ENCODE measurements around the gene STARD10.

The STARD10 gene

DNA sequence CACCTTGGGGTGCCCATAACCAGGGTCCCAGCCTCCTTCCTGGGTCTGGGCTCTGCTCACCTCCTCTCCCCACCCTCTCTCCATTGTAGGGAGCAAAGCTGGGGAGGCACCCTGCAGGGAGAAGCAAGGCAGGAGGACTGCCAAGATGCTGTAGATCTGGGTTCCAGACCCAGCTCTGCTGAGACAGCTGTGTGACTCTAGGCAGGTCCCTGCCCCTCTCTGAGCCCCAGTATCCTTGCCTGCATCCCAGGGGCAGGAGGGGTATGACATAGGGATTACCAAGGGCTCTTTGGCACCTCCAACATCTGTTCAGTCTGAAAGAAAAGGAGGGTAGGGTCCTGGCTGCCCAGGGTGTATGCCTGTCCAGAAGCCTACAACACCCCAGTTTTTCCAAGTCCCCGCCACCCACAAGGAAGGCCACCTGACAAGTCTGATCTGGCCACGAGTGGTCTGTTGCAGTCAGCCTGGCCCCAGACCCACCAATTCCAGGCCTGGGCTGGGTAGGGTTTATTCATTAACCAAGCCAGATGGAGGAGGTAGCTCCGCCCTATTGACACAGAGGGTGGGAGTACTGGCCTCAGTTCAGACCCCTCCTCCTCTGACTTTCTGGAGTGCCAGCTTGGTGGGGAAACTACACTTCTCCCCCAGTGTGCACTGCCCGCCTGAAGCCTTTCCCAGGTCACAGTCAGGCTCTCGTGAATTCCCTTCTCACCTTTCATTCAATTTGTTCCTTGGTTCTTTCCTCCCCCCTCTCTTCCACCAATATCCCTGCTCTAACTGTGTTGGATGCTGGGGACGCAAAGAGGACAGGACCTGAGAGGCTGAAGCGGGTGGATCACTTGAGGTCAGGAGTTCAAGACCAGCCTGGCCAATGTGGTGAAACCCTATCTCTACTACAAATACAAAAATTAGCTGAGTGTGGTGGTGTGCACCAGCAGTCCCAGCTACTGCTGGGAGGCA, 15.0 kb downstream of the STARD10 start:
- no peak for DNase-seq

GRCh38 chr11:72777755-72778278, 16.0 kb downstream of the STARD10 start:
- DNase-seq, result no peak

DNA sequence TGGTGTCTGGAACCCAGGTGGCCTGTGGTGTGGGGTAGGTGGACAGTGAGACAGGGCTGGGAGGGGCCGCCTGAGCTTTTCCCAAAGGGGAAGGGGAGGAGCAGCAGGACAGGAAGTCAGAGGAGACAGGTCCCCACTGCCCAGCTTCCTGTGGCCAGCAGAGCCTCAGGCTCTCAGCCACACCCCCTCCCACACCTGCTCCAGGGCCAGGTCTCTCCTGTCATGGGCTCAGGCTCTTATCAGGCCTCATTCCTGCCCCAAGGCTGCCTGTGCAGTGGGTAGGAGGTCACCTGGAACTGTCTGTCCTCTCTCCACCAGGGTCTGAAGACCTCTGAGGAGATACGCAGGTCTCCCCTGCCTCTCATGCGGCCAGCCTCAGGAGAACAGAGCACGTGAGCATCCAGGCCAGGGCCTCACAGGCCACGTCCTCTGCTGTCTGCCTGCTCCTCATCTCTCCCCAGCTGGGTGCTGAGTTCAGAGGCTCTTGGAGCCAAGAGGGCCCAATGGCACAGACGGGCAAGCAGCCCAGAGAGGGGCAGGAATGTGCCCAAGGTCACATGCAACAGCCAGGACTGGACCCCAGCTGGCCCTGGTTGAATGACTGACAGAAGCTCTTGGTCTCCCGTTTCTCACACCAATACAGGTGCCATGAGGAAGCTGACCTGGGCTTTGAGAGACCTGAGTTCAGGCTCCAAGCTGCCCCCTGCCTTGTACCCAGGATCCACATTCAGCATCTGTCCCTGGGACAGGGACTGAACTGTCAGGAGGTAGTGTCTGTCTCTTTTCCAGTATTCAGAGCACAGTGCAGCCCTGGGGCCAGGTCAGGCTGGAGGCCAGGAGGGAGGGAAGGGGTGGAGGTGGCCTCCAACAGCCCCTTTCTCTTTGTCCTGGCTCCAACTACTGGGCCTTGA, 16.7 kb downstream of the STARD10 start:
- no peak for DNase-seq

DNA sequence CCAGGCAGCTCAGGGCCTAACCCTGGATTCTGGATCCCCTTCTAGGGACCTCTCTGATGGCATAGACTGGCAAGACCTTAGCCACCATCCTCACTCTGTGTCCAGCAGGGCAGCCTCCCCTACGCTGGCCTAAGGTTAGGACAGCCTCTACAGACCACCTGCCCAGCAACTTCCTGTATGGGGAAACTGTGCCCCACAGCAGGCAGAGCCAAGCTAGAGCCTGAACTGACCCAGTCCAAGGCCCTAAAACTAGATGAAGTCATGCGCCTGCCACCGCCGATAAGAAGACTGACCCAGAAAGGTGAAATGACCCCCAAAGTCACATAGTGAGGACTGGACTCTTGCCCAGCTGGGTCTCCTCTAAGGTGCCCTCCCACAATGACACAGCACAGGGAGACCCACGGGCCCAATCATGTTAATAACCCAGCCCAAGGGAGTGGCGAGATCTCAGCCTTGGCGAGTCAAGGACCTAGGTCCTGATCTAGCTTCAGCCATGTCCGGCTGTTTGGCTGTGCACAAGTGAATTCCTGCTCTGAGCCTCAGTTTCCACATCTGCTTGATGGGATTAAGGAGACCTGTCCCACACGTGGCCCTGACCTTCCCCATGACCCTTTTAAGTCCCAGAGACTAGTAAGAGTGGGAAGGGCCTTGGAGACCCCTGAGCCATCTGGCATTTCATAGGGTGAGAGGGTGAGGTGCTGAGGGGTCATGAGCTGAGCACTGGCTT, 17.6 kb downstream of the STARD10 start:
- no peak for DNase-seq

DNA sequence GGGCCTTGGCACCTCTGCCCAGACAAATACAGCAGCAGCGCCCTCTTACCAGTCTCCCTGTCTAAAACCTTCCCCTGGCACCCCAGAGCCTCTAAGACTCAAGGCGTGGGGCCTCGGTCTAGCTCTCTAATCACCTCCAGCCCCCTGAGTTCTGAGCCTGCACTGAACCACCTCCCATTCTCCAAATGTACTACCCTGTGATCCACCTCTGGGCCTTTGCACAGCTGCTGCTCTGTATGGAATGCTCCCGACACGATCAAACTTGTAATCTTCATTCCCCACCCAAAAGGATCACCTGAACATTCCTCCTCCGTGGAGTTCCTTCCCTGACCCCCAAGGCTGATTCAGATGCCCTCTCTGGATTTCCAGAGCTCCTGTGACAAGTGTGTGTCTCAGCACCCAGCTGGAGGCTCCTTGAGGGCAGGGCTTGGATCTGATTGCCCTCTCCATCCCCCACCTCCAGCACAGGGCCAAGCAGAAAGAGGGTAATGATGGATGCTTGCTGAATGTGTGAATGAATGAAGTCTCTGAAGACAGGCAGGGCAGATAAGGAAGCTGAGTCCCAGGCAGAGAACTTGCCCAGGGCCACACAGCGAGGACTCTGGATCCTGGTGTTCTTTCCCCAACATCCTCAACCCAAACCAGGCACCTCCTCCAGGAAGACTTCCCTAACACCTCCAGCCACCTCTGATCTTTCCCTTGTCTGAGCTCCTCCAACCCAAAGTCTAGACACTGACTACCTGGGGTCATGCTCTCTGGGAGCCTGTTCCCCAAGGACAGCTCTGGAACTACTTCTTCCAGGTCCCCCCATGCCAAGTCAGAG, 18.3 kb downstream of the STARD10 start:
- DNase-seq, result no peak

DNA sequence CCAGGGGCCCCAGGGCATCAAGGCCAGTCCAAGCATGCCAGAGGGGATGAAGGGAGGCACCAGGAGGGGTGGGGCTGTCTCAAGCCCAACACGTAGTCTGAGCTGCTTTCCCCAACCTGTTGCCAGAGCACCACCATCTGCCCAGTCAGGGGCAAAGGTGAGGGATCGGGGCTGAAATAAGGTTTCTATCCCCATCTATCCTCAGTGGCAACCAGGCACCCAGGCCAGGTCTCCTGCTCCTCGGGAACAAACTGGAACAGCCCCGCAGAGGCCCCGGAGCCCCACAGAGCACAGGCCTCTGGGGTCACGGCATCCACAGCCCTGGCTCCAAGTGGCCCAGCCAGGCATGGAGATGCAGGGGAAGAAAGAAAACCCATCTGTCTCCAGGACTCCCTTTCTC, 19.3 kb downstream of the STARD10 start:
- DNase-seq, result no peak

- no peak for DNase-seq
Measured at GRCh38 chr11:72773696-72774095, 20.2 kb downstream of the STARD10 start.

DNA sequence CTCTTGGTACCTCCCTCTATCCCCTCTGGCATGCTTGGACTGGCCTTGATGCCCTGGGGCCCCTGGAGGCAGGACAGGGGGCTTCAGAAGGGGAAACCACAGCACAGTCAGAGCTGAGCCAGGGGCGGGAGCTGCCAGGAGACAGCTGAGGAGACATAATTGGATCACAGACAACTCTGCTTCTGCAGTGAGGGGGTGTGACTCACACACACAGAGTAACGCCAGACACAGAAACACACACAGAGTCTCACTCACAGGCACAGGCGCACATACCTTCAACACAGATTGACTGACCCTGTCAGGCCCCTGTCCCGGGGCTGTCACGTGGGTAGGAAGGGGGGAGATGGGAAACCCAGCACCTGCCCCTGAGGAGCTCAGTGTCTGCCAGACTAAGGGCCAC, 20.6 kb downstream of the STARD10 start:
- no peak for DNase-seq

DNA sequence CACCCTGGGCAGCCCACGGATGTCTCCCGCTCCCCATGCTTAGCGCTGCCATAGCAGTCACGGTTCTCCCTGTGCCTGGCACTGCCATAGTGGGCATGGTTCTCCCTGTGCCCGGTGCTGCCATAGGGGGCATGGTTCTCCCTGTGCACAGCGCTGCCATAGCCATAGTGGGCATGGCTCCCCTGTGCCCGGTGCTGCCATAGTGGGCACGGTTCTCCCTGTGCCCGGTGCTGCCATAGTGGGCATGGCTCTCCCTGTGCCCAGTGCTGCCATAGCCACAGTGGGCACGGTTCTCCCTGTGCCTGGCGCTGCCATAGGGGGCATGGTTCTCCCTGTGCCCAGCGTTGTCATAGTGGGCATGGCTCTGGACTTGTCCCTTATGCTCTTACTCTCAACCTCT, 21.8 kb downstream of the STARD10 start:
- no peak for DNase-seq

DNA sequence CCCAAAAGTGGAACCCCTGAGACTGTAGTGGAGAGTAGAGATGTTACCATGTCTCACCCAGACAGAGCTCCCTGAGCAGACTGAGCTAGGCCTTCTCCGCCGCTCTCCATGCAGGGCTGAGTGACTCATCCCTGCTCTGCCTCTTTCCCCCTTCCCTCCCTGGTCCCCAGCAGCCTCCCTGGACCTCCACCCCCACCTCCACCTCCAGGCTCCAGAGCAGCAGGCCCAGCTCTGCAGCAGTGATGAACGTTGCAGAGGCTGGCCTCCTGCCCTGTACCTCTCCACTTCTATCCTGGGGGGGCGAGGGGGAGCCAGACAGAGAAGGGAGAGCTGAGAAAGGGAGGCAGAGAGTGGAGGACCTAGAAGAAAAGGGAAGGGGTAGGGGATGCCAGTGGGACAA, 22.3 kb downstream of the STARD10 start:
- no peak for DNase-seq

- DNase-seq, result no peak
Measured at GRCh38 chr11:72770799-72771198, 23.0 kb downstream of the STARD10 start.

- no peak for DNase-seq
Measured at GRCh38 chr11:72769680-72770079, 24.2 kb downstream of the STARD10 start.

DNA sequence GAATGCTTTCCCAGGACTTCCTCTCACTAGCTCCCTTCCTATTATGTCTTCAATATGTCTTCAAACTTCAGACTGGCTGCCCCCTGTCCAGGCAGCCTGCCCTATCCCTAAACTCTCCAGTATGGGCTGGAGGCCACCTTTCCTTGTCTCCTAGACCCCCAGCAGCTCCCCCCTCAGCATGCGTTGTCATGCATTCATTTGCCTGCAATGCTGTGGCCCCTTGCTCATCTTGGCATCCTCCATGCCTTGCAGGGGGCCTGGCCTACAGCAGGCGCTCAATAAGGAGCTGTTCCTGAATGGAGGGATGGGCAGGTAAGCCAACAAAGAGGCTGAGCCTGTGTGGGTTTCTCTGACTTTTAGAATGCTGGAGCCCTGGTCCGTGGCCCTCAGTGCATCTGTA, 25.3 kb downstream of the STARD10 start:
- DNase-seq, result no peak

DNA sequence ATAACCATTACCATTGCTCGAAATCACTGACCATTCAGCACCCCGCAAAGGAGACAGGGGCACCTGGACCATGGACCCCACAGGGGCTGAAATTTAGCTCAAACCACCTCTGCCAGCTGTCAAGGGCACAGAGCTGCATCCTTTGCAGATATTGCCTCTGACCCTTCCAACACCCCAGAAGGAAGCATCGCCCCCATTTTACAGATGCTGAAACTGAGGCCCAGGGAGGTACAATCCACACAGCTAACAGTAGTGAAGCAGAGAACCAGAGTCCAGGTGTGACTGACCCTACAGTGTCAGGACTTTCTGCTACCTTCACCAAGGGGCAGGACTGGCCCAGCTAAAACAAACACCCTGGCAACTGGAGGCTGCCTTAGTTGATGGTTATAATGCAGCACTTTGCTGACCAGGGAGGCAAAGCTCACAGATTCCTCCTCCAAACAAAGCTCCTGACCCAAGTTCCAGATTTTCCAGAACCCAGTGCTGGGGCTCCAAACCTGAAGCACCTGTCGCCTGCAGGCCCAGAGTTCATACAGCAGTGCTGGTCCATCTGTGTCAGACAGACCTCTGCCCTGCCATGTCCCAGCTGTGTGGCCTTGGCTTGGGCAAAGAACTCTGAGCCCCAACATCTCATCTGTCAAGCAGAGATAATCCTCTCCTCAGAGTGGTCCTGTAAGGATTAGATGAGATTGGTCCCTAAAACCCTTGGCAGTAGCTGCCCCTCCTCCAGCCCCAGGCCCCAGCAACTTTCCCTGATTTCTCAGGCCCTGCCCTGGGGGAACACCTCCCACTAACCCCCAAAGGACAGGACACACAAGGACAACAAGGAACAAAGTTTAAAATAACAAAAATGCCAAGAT, 26.4 kb downstream of the STARD10 start:
- DNase-seq, result no peak

DNA sequence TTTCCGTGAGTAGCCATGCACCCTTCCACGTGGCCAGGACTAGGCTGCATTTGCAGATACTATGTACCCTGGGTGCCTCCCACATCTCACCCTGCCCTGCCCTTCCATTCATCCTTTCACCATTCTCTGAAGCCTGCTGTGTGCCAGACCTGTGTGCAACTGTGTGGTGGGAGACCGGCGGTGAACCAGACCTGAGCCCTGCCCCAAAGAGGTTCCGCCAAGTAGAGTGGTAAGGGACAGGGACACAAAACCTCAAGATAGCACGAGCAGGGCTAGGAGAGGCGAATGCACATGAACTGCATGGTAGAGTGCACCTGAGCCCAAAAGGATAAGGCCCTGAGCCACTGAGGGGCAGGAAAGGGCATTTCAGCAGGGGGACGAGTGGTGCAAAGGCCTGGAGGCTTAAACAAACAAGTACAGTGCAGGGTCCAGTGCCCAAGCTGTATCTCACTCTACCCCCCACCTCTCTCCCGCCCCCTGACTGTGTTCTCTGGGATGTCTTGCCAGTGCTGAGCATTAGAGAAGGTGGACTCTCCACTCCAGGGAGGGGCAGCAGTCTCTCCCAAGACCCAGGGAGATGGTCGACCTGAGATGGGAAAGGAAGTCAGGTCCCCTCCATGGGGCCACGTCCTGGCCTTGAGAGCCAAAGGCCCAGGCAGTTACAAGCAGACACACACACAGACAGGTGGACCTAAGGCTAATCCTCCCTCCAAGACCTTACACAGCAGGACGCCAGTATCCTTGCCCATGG, 27.5 kb downstream of the STARD10 start:
- DNase-seq, result no peak

DNA sequence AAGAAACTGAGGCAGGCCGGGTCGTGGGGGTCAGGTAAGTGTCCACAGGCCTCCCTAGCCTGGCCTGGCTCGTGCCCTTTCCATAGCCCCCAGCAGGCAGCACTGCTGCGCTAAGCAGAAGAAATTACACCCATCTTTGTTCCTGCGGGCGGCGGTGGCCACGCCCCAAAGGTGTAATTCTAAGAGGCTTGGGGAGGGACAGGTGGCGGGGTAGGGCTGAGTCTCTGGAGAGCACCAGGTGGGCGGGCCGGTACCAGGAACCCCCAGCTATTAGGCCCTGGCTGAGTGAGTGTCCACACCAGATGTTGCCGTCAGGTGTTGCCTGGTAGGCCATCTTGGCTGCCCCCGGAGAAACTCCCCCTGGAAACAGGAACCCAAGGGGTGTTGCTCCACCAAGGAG, 29.3 kb downstream of the STARD10 start:
- DNase-seq, result no peak

- no peak for DNase-seq
Measured at GRCh38 chr11:72763823-72764222, 30.0 kb downstream of the STARD10 start.

DNA sequence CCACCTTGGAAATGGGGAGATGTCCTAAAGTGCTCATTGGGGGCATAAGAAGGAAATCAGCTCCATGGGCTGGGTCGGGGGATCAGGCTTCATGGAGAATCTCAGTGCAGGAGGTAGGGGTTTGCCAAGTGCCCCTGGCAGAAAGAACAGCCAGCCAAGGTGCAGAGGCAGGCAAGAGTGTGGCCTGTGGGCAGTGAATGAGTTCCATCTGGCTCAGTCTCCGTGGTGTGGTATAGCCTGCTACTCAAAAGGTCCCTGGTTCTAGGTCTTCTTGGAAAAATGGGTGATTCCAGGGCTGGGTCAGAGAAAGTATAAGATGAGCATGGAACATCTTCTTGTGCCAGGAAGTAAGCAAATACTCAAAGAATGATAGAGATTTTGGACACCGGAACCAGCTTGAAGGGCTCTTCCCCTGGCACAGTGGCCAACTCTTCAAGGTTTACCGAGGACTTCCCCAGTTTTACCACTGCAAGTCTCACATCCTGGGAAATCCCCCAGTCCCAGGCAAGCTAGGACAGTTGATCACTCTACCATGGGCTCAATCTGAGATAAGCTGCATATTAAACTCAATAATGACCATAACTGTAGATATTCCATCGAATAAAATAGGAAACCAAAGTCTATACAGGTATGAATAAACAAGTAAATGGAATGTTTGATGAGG, 31.1 kb downstream of the STARD10 start:
- DNase-seq, result no peak
